Measurements from ENCODE around the gene NKX1-2.
A peak's percentile ranks its signal among the peaks of the same experiment; 100 is the strongest.

The NKX1-2 gene

GRCh38 chr10:124482236-124482800 is 32.5 kb upstream of the NKX1-2 start:
- Mint-ChIP-seq H3K4me3 (no peak overlapping the region), H3K36me3 (peaks cover 9% of the 10 kb centered on the region), H3K9me3 (ENCODE audit: low read depth) (no peaks in the 10 kb centered on the region), H3K27ac (no peak overlapping the region), H3K4me1 (ENCODE audit: low read depth) (no peaks in the 10 kb centered on the region), H3K27me3 (no peaks in the 10 kb centered on the region)

GRCh38 chr10:124481717-124482116 is 31.9 kb upstream of the NKX1-2 start:
- no peaks in the 10 kb centered on the region for H3K9me3 Mint-ChIP-seq (ENCODE audit: low read depth)
- peaks cover 4% of the 10 kb centered on the region for H3K36me3 Mint-ChIP-seq
- no peaks in the 10 kb centered on the region for H3K27me3 Mint-ChIP-seq
- H3K4me1 Mint-ChIP-seq (ENCODE audit: low read depth): no peaks in the 10 kb centered on the region
- H3K27ac Mint-ChIP-seq: no peak overlapping the region
- H3K4me3 Mint-ChIP-seq: no peak overlapping the region

- Mint-ChIP-seq H3K4me1 (ENCODE audit: low read depth) (no peaks in the 10 kb centered on the region), H3K36me3 (peaks cover 2% of the 10 kb centered on the region), H3K9me3 (ENCODE audit: low read depth) (no peaks in the 10 kb centered on the region), H3K27ac (no peak overlapping the region), H3K4me3 (no peak overlapping the region), H3K27me3 (no peaks in the 10 kb centered on the region)
Measured at GRCh38 chr10:124480860-124481259, 31.0 kb upstream of the NKX1-2 start.

GRCh38 chr10:124478515-124478914 is 28.7 kb upstream of the NKX1-2 start:
- Mint-ChIP-seq H3K4me3 (no peak overlapping the region), H3K27ac (no peak overlapping the region), H3K27me3 (no peaks in the 10 kb centered on the region), H3K36me3 (no peaks in the 10 kb centered on the region), H3K9me3 (ENCODE audit: low read depth) (no peaks in the 10 kb centered on the region), H3K4me1 (ENCODE audit: low read depth) (no peaks in the 10 kb centered on the region)

- no peak overlapping the region for H3K4me3 Mint-ChIP-seq
- no peaks in the 10 kb centered on the region for H3K4me1 Mint-ChIP-seq (ENCODE audit: low read depth)
- no peaks in the 10 kb centered on the region for H3K36me3 Mint-ChIP-seq
- no peak overlapping the region for H3K27ac Mint-ChIP-seq
- no peaks in the 10 kb centered on the region for H3K27me3 Mint-ChIP-seq
- no peaks in the 10 kb centered on the region for H3K9me3 Mint-ChIP-seq (ENCODE audit: low read depth)
Measured at GRCh38 chr10:124477614-124478363, 28.0 kb upstream of the NKX1-2 start.

- H3K4me1 Mint-ChIP-seq (ENCODE audit: low read depth): no peaks in the 10 kb centered on the region
- no peak overlapping the region for H3K27ac Mint-ChIP-seq
- H3K9me3 Mint-ChIP-seq (ENCODE audit: low read depth): no peaks in the 10 kb centered on the region
- no peaks in the 10 kb centered on the region for H3K36me3 Mint-ChIP-seq
- no peak overlapping the region for H3K4me3 Mint-ChIP-seq
- no peaks in the 10 kb centered on the region for H3K27me3 Mint-ChIP-seq
Measured at GRCh38 chr10:124476043-124476725, 26.3 kb upstream of the NKX1-2 start.

GRCh38 chr10:124474514-124475070 is 24.8 kb upstream of the NKX1-2 start:
- H3K27ac Mint-ChIP-seq: no peak overlapping the region
- no peaks in the 10 kb centered on the region for H3K36me3 Mint-ChIP-seq
- H3K27me3 Mint-ChIP-seq: no peaks in the 10 kb centered on the region
- no peak overlapping the region for H3K4me3 Mint-ChIP-seq
- no peaks in the 10 kb centered on the region for H3K9me3 Mint-ChIP-seq (ENCODE audit: low read depth)
- H3K4me1 Mint-ChIP-seq (ENCODE audit: low read depth): peaks cover under 1% of the 10 kb centered on the region

GRCh38 chr10:124473070-124473469 is 23.2 kb upstream of the NKX1-2 start:
- Mint-ChIP-seq H3K27ac (no peak overlapping the region), H3K27me3 (no peaks in the 10 kb centered on the region), H3K4me1 (ENCODE audit: low read depth) (peaks cover 4% of the 10 kb centered on the region), H3K36me3 (no peaks in the 10 kb centered on the region), H3K4me3 (no peak overlapping the region), H3K9me3 (ENCODE audit: low read depth) (no peaks in the 10 kb centered on the region)

- peaks cover 5% of the 10 kb centered on the region for H3K4me1 Mint-ChIP-seq (ENCODE audit: low read depth)
Measured at GRCh38 chr10:124472071-124472470, 22.2 kb upstream of the NKX1-2 start.

GRCh38 chr10:124470544-124471434 is 21.0 kb upstream of the NKX1-2 start:
- H3K9me3 Mint-ChIP-seq (ENCODE audit: low read depth): no peaks in the 10 kb centered on the region
- H3K4me3 Mint-ChIP-seq: no peak overlapping the region
- H3K27ac Mint-ChIP-seq: peak overlapping the region; percentile 22
- H3K27me3 Mint-ChIP-seq: no peaks in the 10 kb centered on the region
- H3K36me3 Mint-ChIP-seq: no peaks in the 10 kb centered on the region
- H3K4me1 Mint-ChIP-seq (ENCODE audit: low read depth): peaks cover 10% of the 10 kb centered on the region

More at GRCh38 chr10:124472071-124472470, 22.2 kb upstream of the NKX1-2 start:
- Mint-ChIP-seq H3K4me3 (no peak overlapping the region), H3K27me3 (no peaks in the 10 kb centered on the region), H3K36me3 (no peaks in the 10 kb centered on the region), H3K27ac (no peak overlapping the region), H3K9me3 (ENCODE audit: low read depth) (no peaks in the 10 kb centered on the region)

GRCh38 chr10:124469956-124470484 is 20.2 kb upstream of the NKX1-2 start:
- H3K9me3 Mint-ChIP-seq (ENCODE audit: low read depth): no peaks in the 10 kb centered on the region
- no peaks in the 10 kb centered on the region for H3K36me3 Mint-ChIP-seq
- H3K4me1 Mint-ChIP-seq (ENCODE audit: low read depth): peaks cover 18% of the 10 kb centered on the region
- no peaks in the 10 kb centered on the region for H3K27me3 Mint-ChIP-seq
- no peak overlapping the region for H3K27ac Mint-ChIP-seq
- no peak overlapping the region for H3K4me3 Mint-ChIP-seq

GRCh38 chr10:124468624-124469023 is 18.8 kb upstream of the NKX1-2 start:
- H3K4me1 Mint-ChIP-seq (ENCODE audit: low read depth): peaks cover 29% of the 10 kb centered on the region
- no peaks in the 10 kb centered on the region for H3K9me3 Mint-ChIP-seq (ENCODE audit: low read depth)
- H3K27ac Mint-ChIP-seq: no peak overlapping the region
- no peaks in the 10 kb centered on the region for H3K27me3 Mint-ChIP-seq
- H3K4me3 Mint-ChIP-seq: no peak overlapping the region
- no peaks in the 10 kb centered on the region for H3K36me3 Mint-ChIP-seq

GRCh38 chr10:124467165-124467564 is 17.3 kb upstream of the NKX1-2 start:
- H3K9me3 Mint-ChIP-seq (ENCODE audit: low read depth): no peaks in the 10 kb centered on the region

GRCh38 chr10:124465777-124466488 is 16.1 kb upstream of the NKX1-2 start:
- Mint-ChIP-seq H3K4me3 (no peak overlapping the region), H3K9me3 (ENCODE audit: low read depth) (no peaks in the 10 kb centered on the region), H3K36me3 (no peaks in the 10 kb centered on the region), H3K4me1 (ENCODE audit: low read depth) (peaks cover 33% of the 10 kb centered on the region), H3K27ac (peak overlapping the region; percentile 84), H3K27me3 (no peaks in the 10 kb centered on the region)

More at GRCh38 chr10:124467165-124467564, 17.3 kb upstream of the NKX1-2 start:
- Mint-ChIP-seq H3K27me3 (no peaks in the 10 kb centered on the region), H3K4me3 (no peak overlapping the region), H3K36me3 (no peaks in the 10 kb centered on the region), H3K4me1 (ENCODE audit: low read depth) (peaks cover 29% of the 10 kb centered on the region), H3K27ac (no peak overlapping the region)
